Activated CD4-positive, alpha-beta T cell treated with anti-CD3 and anti-CD28 coated beads for 48 hours (primary cell): ENCODE data around the gene GDE1.
"Not testable (repeated sequence)": the region's sequence is repeated elsewhere in the genome, so short reads cannot be mapped to it uniquely, and the experiment has no call there.

Source experiments
- DNase-seq: peaks from one replicate; pipeline ENCODE4 v3.0.0-alpha.2; 2020

The GDE1 gene

DNA sequence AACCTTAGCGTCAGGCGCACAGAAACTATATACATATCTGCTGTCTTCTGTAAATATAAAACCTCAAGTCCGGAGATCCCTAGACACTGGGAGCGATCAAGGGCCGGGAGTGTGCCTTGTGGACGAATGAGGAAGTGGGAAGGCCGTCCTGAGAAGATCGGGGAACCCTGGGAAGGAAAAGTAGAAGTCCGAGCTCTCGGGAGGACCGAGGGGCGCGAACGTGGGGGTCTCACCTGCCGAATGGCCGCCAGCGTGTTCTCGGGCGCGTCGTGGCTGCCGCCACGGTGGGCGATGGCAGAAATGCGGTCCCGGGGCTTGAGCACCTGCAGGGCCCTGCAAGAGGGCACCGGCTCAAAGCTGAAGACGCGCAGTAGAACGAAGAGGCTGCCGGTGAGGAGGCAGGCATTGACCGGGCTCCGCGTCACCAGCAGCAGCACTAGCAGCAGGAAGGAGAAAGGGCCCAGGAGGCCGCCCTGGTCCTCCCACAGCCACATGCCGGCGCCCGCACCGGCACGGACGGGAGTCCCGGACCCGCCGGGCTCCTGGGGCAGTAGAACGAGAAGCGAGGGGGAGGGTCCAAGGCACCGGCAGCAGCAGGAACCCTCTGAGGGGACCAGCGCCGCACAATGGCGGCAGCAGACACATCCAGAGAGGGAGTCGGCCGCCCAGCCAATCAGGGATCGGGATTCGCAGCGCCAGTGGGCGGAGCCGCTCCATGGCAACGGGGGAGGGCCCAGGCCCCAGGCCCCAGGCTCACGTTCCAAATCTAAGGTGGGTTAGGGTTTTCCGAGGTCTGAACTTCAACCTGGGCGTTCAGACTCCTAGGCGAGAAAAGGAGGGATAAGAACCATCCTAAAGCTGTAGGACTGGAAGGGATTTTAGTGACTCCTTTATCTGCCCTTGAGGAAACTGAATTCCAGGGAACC is at the start of gene GDE1:
Gene GDE1 (minus strand): TSS at position 628 of the 926 bp plus-strand sequence. CDS start 134 bp downstream, at position 494.
- DNase-seq, result peak; percentile 96

- DNase-seq, result no peak
These were observed 45.7 kb upstream of the GDE1 start for GRCh38 chr16:19567560-19567959.

GRCh38 chr16:19566362-19566761 is 44.5 kb upstream of the GDE1 start:
- DNase-seq, result no peak

GRCh38 chr16:19563377-19563776 is 41.5 kb upstream of the GDE1 start:
- no peak for DNase-seq

DNA sequence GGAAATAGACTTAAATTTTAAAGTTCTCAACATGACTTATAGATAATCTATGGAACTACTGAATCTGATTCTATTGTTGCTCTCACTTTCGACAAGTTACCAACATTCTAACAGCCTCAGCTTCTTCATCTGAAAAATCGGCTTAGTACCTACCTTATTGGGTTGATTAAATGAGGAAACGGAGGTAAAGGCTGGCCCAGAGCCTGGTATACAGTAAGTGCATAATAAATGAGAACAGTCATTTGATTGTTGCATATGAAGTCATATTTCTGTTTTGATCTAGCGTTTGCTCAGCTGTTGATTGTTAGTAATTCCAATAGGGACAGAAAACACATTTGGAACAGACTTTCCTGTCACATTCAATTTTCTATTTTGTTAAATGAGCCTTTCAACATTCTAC is 38.2 kb upstream of the GDE1 start:
- no peak for DNase-seq

DNA sequence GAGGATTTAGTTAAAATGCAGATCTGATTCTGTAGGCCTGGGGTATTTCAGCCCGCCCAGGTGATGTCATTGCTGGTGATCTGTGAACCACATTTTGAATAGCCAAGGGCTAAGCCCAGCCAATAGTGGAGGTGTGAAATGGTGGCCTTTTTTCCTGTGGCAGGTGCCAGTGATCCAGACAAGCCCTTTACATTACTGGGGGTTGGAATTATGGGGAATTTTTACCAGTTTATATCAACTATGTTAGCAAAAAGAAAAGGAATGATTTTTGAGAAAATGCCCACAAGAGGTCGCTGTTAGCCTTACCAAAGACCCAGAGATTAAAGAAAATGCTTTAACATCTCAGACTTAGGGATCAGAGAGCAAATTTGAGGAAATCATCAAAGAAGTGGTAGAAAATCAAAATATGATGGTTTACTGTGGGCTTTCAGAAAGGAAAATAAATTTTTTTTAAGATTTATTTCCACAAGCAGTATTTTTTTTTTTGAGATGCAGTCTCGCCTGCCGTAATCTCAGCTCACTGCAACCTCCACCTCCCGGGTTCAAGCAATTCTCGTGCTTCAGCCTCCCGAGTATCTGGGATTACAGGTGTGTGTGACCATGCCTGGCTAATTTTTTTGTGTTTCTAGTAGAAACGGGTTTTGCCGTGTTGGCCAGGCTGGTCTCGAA is 37.5 kb upstream of the GDE1 start:
- DNase-seq, result peak; percentile 19

- DNase-seq, result peak; percentile 49
These were observed 34.3 kb upstream of the GDE1 start for GRCh38 chr16:19555938-19556771.

GRCh38 chr16:19555186-19555937 is 33.5 kb upstream of the GDE1 start, which contains the start of gene VPS35L:
TSS of gene VPS35L (plus strand) at chr16:19555703. CDS start at chr16:19555730, 27 bp downstream.
- peak; percentile 97 for DNase-seq

DNA sequence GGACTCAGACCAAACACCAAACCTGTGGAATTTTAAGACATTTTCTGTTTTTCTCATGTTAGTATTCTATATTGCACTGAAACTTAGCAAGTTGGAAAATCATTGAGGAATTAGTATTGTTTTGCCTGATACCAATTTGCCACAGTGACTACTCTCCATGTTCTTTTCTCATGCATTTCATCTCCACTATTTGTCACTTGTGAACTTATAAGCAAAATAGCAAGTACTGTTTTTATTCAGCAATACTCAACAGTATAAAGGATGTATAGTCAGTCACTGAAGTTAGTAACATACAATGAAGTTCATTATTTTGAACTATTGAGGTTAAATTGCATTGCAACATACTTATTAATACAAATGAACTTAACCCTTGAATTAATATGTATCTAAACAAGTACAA is 27.8 kb upstream of the GDE1 start:
- DNase-seq, result no peak

DNA sequence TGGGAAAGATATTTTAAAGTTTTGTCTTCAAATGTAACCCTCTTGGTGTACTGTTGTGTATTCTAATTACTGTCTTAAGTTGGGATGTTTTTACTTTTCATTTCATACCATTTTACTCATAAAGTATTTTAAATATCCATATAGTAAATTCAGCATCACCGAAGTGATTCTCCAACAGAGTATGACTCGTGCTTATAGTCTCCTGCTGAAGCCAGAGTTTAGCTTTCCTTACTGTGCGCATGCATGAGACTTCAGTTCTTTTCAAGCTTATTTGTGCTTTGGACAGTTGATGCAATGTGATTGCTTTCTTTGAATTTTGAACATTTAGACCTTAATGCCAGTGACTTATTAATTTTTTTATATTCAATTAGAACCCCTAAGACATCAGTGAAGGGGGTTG is 26.2 kb upstream of the GDE1 start:
- DNase-seq, result no peak

DNA sequence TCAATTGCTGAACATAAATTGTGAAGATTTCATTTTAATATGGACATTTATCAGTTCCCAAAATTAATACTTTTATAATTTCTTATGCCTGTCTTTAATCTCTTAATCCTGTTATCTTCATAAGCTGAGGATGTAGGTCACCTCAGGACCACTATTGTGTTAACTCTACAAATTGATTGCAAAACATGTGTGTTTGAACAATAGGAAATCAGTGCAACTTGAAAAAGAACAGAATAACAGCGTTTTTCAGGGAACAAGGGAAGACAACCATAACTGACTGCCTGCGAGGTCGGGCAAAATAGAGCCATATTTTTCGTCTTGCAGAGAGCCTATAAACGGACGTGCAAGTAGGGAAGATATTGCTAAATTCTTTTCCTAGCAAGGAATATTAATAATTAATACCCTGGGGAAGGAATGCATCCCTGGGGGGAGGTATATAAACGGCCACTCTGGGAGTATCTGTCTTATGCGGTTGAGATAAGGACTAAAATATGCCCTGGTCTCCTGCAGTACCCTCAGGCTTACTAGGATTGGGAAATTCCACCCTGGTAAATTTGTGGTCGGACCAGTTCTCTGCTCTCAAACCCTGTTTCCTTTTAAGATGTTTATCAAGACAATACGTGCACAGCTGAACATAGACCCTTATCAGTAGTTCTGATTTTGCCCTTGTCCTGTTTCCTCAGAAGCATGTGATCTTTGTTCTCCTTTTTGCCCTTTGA is 21.5 kb upstream of the GDE1 start:
- DNase-seq, result not testable (repeated sequence)

GRCh38 chr16:19542138-19542821 is 20.4 kb upstream of the GDE1 start:
- DNase-seq, result no peak

DNA sequence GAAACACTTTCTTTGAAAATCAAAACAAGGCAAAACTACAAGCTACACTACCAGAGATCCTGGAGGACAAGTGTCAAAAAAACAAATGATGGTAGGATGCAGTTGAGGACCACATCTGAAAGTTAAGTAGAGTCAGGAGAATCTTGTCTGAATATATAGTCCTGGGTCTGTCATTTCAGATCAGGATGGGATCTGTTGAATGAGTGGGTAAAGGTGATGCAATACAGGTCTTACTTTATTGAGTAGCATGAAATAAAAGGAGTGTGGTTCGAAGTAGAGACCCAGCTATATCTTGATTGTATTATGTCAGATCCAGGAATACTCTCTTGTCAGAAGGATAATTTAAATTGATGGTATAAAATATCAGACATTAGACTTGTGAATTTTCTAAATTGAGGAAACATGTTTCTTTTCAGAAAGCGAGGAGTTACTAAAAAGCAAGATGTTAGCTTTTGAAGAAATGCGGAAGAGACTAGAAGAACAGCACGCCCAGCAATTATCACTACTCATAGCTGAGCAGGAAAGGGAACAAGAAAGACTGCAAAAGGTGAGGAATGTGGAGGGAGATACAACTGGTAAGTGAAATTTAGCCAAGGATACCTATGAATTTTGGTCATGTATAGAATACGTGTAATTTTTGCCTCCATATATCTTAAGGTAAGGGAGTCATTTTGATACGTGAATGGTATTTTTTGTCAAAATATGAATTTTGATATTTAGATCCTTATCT is 18.5 kb upstream of the GDE1 start:
- no peak for DNase-seq

DNA sequence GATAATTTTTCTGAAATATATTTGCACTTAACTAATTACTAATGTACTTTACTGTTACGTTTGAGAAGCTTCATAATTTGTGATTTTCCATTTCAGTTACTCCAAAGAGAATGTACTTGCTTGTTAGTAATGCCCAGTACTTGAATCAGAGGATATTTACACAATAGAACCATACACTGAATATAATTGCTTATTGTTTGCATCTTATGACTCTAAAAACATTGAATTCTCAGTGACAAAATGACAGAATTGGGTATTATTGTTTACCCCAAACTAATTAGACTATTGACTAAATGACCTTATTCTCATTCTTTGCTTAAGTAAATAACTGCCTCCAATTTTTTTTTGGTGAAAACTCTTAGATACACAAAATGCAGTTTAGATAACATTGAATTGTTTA is 10.7 kb upstream of the GDE1 start:
- DNase-seq, result no peak

GRCh38 chr16:19528666-19529065 is 6.8 kb upstream of the GDE1 start:
- no peak for DNase-seq

DNA sequence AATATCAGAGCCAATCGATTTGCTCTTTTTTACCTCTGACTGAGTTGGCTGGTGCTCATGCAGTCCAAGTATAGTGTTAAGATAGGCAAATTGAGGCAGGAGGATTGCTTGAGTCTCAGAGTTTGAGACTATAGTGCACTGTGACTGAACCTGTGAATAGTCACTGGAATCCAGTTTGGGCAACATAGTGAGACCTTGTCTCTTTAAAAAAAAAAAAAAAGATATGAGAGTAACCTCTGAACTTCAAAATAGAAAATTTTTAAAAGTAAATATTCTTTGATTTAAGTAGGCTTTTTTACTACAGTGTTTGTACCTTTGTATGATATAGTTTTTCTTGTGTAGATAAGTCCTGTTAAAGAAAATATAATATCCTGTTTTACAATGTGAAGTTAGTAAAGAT is 5.3 kb upstream of the GDE1 start:
- DNase-seq, result no peak

- no peak for DNase-seq
These were observed 3.5 kb upstream of the GDE1 start for GRCh38 chr16:19525385-19525723.

DNA sequence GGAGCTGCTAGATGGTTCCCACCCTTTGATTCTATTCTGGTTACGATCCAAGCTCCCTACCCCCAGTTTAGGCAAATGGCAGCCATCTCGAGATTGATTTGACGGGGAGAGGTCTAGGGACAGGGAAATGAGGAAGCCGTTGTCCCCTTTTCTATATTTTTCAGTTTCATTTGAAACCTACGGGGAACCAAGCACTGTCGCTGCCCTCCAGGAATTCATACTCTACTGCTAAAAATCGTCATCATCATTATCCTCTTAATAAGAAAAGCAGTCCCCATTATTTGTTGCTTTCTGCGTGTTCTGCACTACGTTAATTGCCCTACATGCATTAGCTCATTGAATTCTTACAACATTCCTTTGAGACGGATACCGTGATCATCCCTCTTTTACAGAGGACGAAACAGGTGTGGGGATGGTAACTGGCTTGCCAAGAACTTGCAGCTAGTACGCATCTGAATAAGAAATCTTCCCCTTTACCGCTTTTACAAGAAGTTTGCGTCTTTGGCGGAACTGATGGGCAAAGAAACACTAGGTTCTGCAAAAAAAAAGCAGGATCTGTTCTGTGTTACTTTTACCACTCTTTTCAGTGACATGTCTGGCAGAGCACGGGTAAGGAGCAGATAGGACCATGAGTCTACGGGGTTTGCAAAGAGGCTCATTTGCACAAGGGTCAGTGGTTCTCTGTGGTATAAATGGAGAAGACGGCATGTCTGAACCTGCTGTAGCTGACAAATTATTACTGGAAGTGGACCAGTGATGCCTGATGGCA is 2.9 kb upstream of the GDE1 start:
- no peak for DNase-seq

- DNase-seq, result no peak
These were observed 2.4 kb upstream of the GDE1 start for GRCh38 chr16:19524356-19524615.
